AML-193 (cell line): ENCODE data around the gene GRB10.

Experiments
- DNase-seq, 2 experiments: peaks; one replicate each; lab custom pipeline; 2025; lab: John Stamatoyannopoulos, UW

Gene GRB10

GRCh38 chr7:50782375-50783208, at the start of gene GRB10:
GRB10 (minus strand) TSS chr7:50782896; CDS start chr7:50732322, 50,574 bp downstream.
- DNase-seq = no peak

GRCh38 chr7:50828801-50829200, 46.1 kb upstream of the GRB10 start:
- no peak for DNase-seq

GRCh38 chr7:50828116-50828515, 45.4 kb upstream of the GRB10 start:
- DNase-seq = no peak

GRCh38 chr7:50827281-50827680, 44.6 kb upstream of the GRB10 start:
- DNase-seq = no peak

- DNase-seq = no peak
Observed at GRCh38 chr7:50826371-50827172, 43.9 kb upstream of the GRB10 start.

GRCh38 chr7:50825465-50825864, 42.8 kb upstream of the GRB10 start:
- no peak for DNase-seq

- DNase-seq = no peak
Observed at GRCh38 chr7:50824882-50825281, 42.2 kb upstream of the GRB10 start.

GRCh38 chr7:50822706-50823105, 40.0 kb upstream of the GRB10 start:
- no peak for DNase-seq

GRCh38 chr7:50822110-50822509, 39.4 kb upstream of the GRB10 start:
- no peak for DNase-seq

- DNase-seq = no peak
Observed at GRCh38 chr7:50821457-50822008, 38.8 kb upstream of the GRB10 start.

GRCh38 chr7:50818324-50818723, 35.6 kb upstream of the GRB10 start:
- DNase-seq = no peak

GRCh38 chr7:50817561-50817960, 34.9 kb upstream of the GRB10 start:
- DNase-seq = no peak

GRCh38 chr7:50815138-50815537, 32.4 kb upstream of the GRB10 start:
- DNase-seq = no peak

- no peak for DNase-seq
Observed at GRCh38 chr7:50814166-50814565, 31.5 kb upstream of the GRB10 start.

GRCh38 chr7:50812841-50813475, 30.3 kb upstream of the GRB10 start:
- no peak for DNase-seq

GRCh38 chr7:50812094-50812493, 29.4 kb upstream of the GRB10 start:
- DNase-seq = no peak

GRCh38 chr7:50808282-50808888, 25.7 kb upstream of the GRB10 start:
- DNase-seq = no peak

- DNase-seq = no peak
Observed at GRCh38 chr7:50807026-50807730, 24.5 kb upstream of the GRB10 start.

- no peak for DNase-seq
Observed at GRCh38 chr7:50806143-50806542, 23.4 kb upstream of the GRB10 start.

GRCh38 chr7:50805447-50806125, 22.9 kb upstream of the GRB10 start:
- no peak for DNase-seq
